ENCODE data around the gene PRSS2.

- TF ChIP-seq EZH2 (IDR thresholded peaks at IDR 0.05; ENCODE audit: borderline replicate concordance, insufficient read depth, low read depth, low read length, poor library complexity, severe bottlenecking), result no peak
- no peak for TF ChIP-seq CTCF (IDR thresholded peaks at IDR 0.05)
Observed at GRCh38 chr7:142722248-142722794, 48.4 kb upstream of the PRSS2 start.
